RWPE1 (cell line): ENCODE results near the gene SNED1.

Experiments used
- CTCF ChIA-PET: fragments of 350-600 bp; sonication (Branson Sonifier 250); formaldehyde crosslinking; extraction: SDS; loops from one replicate; lab custom pipeline; 2021; lab: Yijun Ruan, JAX
- POLR2A ChIA-PET: fragments of 400-600 bp; formaldehyde crosslinking; extraction: SDS; loops from one replicate; lab custom pipeline; 2020; ENCODE audit warnings: antibody characterized with exemption; ENCODE audit not compliant: low non-redundant PET; lab: Yijun Ruan, JAX
- DNase-seq: peaks from one replicate; pipeline ENCODE4 v3.0.0; 2012; ENCODE audit warnings: low spot score
- H3K27ac ChIP-seq: fragments of 450-650 bp; 2 replicates; pipeline ENCODE4 v1.5.1; 2017
- TF ChIP-seq, protein P1 (sequence below): fragments of 450-650 bp; conservative IDR thresholded peaks from 2 replicates; pipeline ENCODE4 v1.5.1; 2017; ENCODE audit warnings: low read depth, mild to moderate bottlenecking

SNED1 gene

DNA sequence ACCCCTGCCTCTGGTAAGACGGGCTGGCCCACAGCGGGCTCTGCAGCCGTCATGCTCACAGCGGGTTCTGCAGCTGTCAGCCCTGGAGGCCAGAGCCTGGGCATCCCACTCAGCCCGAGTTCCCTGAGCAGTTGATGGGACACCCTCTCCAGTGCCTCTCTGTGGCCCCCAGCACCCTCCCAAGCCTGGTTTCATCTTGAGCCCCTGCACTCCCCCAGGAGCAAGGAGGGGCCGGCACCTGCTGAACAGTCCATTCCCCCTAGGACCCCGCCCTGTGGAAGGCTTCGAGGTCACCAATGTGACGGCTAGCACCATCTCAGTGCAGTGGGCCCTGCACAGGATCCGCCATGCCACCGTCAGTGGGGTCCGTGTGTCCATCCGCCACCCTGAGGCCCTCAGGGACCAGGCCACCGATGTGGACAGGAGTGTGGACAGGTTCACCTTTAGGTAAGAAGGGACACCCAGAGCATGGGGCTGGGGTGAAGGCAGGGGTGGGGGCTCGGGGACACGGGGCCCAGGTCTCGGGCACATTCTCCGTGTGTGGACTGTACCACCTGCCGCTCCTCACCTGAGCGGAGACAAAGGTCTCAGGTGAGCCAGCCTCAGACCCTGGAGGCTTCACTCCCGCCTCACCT lies 69.2 kb downstream of the SNED1 start:
- H3K27ac ChIP-seq: no peak overlapping the region
- TF ChIP-seq, protein P1, sequence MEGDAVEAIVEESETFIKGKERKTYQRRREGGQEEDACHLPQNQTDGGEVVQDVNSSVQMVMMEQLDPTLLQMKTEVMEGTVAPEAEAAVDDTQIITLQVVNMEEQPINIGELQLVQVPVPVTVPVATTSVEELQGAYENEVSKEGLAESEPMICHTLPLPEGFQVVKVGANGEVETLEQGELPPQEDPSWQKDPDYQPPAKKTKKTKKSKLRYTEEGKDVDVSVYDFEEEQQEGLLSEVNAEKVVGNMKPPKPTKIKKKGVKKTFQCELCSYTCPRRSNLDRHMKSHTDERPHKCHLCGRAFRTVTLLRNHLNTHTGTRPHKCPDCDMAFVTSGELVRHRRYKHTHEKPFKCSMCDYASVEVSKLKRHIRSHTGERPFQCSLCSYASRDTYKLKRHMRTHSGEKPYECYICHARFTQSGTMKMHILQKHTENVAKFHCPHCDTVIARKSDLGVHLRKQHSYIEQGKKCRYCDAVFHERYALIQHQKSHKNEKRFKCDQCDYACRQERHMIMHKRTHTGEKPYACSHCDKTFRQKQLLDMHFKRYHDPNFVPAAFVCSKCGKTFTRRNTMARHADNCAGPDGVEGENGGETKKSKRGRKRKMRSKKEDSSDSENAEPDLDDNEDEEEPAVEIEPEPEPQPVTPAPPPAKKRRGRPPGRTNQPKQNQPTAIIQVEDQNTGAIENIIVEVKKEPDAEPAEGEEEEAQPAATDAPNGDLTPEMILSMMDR: no peak
- CTCF ChIA-PET: interaction anchor here (0.6 to 1.7 kb wide), 5 partner anchors 10 to 508 kb away, joined by 3 to 6 read pairs (median 3); no protein-coding TSS in a partner anchor
- DNase-seq: no peak
- POLR2A ChIA-PET: no interaction called here

DNA sequence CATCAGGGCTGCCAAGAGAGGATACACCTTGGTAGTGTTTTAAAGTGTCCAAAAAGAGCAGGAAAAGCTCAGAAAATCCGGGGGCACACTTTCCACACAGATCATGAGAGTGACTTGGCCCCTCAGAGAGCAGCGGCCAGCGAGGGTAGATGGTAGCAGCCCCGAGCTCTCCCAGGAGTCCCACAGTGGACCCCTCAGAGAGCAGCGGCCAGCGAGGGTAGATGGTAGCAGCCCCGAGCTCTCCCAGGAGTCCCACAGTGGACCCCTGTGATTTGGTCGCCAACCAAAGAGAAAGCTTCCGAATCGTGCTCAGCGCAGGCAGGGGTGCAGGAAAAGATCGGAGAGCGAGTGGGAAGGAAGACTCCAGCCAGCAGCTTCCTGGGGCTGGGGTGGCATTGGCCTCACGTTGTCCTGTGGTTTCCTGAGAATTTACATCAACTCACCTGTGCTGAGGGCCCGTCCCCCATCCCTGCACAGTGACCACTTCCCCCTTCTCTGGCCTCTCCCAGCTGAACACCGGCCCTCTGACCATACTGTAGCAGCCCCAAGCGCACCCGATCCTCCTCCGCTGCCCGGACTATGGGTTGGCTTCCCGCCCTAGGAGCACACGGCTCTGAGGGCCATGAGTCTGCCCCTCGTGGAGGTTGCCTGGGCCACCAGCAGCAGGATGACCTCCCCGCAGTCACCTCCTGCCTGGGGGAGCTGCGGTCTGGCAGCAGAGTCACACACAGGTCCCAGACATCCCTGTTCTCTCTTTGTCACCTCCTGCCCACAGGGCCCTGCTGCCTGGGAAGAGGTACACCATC lies 69.9 kb downstream of the SNED1 start:
- CTCF ChIA-PET: interaction anchor here (0.6 to 0.9 kb wide), 4 partner anchors 10 to 509 kb away, joined by 3 to 6 read pairs (median 4); no protein-coding TSS in a partner anchor
- H3K27ac ChIP-seq: no peak overlapping the region
- no peak for DNase-seq
- POLR2A ChIA-PET: no interaction called here
- TF ChIP-seq, protein P1: no peak

DNA sequence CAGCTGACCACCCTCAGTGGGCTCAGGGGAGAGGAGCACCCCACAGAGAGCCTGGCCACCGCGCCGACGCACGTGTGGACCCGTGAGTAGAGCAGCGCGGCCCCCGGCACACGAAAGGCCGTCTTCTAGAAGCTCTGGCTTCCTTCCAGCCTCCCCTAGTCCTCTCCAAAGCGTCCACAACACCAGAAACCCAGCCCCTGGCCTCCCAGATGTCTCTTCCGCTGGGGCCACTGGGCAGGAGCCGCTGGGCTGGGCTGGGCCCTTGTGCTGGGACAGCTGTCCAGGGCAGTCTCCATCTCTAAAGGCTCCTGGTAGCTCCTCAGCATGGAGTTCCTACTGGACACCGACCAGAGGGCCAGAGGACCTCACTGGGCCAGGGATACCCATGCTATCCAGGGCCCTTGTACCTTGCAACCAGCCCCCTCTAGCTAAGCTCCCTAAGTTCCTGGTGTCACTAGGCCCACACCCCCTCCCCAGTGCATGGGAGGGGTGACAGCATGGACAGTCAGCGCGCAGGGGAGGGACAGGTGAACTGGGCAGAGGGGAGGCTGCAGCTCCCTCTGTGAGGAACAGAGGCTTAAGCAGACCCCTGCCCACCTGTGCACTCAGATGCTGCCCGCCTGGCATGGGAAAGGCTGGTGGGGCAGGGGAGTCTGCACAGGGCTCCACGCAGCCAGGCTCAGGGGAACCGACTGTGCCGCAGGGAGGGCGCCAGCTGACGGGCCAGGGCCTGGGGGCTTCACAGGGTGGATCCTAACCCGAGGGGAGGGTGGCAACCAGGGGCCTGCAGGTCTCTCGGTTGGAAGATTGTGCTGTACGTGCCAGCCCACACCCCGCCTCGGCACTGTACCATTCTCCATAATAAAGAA lies 70.8 kb downstream of the SNED1 start:
- TF ChIP-seq, protein P1: no peak
- ChIA-PET POLR2A (no interaction called here), CTCF (interaction anchor here (0.6 to 0.8 kb wide), 2 partner anchors 10 to 218 kb away, joined by 3 to 5 read pairs; no protein-coding TSS in a partner anchor)
- no peak for DNase-seq
- no peak overlapping the region for H3K27ac ChIP-seq

DNA sequence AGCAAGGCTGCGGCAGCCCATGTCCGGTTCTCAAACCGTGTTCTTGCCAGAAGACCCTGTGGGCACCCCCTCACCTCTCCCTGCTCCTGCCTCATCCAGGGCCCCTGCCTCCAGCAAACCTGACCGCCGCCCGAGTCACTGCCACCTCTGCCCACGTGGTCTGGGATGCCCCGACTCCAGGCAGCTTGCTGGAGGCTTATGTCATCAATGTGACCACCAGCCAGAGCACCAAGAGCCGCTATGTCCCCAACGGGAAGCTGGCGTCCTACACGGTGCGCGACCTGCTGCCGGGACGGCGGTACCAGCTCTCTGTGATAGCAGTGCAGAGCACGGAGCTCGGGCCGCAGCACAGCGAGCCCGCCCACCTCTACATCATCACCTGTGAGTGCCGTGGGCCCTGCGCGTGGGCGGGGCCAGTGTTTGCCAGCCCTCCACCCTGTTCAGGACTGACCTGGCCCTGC lies 71.4 kb downstream of the SNED1 start:
- POLR2A ChIA-PET: no interaction called here
- CTCF ChIA-PET: interaction anchor here (0.7 kb wide), 1 partner anchor 150 kb away, joined by 4 read pairs; no protein-coding TSS in a partner anchor
- TF ChIP-seq, protein P1: no peak
- DNase-seq: no peak
- H3K27ac ChIP-seq: no peak overlapping the region

DNA sequence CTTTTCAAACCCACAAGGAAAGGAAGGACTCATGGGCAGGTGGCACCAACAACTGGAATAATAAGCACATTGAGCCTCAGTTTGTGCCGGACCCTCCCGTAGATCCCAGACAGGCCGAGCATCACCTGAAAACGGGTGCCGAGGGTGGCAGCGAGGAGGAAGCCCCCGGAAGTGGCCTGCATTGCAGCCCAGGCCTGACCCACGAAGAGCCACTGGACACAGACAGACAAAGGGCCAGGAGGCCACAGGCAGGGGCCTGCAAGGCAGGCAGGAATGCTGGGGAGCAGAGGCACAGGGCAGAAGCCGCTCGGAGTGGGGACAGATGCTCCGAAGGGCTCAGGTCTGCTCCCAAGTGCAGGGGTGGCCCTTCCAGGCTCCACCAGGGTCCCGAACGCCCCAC lies 71.9 kb downstream of the SNED1 start:
- no peak for DNase-seq
- ChIA-PET POLR2A (no interaction called here), CTCF (interaction anchor here (0.7 kb wide), 1 partner anchor 151 kb away, joined by 4 read pairs; no protein-coding TSS in a partner anchor)
- TF ChIP-seq, protein P1: no peak
- no peak overlapping the region for H3K27ac ChIP-seq
